ENCODE measurements around the gene AP1AR.
A peak's percentile ranks its signal among the peaks of the same experiment; 100 is the strongest.
"Not testable (repeated sequence)": the region's sequence is repeated elsewhere in the genome, so short reads cannot be mapped to it uniquely, and the experiment has no call there.

AP1AR gene, protein sequence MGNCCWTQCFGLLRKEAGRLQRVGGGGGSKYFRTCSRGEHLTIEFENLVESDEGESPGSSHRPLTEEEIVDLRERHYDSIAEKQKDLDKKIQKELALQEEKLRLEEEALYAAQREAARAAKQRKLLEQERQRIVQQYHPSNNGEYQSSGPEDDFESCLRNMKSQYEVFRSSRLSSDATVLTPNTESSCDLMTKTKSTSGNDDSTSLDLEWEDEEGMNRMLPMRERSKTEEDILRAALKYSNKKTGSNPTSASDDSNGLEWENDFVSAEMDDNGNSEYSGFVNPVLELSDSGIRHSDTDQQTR

DNA sequence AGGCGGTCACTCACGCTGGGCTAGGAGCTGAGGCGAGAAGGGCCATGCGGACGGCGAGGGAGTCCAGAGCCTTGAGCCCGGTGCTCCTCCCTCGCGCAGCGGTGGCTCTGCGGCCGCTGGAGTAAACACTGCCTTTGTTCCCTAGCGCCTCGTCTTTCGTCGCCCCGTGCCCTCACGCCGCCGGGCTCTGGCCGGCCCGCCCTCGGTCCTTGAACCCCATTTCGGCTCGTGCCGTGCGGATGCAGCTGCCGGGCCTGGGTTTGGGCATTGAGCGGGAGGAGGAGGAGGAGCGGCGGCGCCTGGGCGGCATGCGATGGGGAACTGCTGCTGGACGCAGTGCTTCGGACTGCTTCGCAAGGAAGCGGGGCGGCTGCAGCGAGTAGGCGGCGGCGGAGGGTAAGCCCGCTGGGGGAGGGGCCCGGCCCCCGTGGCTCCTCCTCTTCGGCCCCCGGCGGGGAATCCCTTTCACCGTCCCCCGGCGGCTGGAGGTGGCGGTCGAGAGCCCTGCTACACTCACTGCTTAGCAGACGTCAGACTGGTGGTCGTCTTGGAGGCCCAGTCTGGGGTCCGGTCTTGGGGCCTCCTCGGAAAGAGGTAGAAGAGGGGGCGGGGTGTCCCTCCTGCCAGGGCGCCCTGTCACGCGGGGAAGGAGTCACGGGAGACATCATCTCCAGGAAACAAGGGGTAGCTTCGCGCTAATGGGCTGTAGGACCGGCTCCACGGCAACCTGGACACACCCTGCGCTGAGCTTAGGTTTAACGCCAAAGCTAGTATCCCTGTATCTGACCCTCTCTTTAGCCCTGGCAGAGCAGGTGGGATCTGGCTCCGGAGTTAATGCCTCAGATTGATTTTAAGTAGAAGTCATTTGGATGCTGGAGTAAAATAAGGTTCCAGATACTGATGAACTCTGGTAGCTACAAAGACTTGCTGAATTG is at the start of gene AP1AR:
Gene AP1AR, plus strand, starts transcription at position 9 of the 935 bp plus-strand sequence. Its CDS starts 305 bp downstream, at position 314.
- DNase-seq: peak; percentile 94

- no peak for DNase-seq
Measured at GRCh38 chr4:112182604-112183003, 49.0 kb upstream of the AP1AR start.

DNA sequence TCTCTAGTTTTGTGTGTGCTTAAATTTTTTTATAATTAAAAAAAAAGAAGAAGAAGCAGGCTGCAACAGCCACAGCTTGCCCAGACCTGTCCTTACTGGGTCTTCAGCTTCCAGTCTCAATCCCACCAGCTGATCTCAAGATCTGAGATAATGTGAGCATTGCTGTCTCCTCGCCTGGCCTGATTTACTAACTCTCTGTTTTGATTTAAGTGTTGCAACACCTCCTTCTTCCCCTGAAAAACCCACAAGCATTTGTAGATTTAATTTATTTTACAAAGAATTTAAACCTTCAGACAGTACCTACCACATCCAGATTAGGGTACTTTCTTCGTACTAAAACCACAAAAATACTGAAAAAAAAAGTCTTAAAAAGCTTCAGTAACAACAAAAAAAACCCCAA is 48.3 kb upstream of the AP1AR start:
- no peak for DNase-seq

DNA sequence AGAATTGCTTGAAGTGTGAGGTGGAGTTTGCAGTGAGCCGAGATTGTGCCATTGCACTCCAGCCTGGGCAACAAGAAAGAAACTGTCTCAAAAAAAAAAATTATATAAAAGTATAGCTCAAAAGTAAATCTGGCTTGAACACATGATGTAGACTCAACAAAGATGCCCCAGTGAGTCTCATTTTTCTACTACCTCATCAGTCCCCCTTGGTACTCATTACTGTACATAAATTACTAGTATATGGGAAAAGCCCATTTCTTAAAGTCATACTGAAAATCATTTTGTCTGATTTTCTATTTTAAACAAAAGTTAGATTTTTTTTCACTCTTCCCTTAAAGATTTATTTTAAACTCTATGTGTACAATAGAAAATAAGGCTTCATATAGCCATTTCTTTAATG is 47.1 kb upstream of the AP1AR start:
- DNase-seq: no peak

DNA sequence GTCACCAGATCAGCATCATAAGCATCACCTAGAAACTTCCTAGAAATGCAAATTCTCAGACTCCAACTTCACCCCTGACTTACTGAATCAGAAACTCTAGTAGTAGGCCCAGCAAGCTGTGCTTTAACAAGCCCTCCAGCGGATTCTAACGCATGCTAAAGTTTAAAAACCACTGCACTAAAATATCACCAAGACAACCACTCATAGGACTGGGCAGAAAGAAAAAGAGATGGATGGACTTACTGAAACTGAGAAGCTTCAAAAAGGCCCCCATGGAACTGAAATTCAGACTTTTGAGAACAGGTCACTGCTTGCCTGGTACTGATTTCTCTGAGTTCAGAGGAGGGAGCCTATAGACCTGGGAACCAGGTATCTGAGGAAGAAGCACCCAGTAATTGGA is 46.3 kb upstream of the AP1AR start:
- DNase-seq: no peak

- no peak for DNase-seq
Measured at GRCh38 chr4:112185740-112186670, 45.6 kb upstream of the AP1AR start.

- no peak for DNase-seq
Measured at GRCh38 chr4:112189754-112190153, 41.8 kb upstream of the AP1AR start.

DNA sequence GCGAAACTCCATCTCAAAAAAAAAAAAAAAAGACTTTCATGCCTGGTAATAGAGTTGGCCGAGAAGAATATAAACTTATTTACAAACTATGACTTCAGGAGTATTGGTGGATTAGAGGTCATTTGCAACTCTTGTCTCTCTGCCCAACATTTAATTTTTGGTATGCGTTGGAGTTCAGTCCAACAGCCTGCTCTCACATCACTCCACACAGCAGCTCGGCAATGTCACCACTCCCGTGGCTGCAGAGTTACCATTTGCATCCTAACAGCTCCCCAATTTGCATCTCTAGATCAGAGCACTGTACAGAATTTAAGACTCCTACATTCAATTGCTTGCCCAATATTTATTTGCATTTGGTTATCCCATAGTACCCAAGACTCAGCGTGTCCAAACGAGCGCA is 40.9 kb upstream of the AP1AR start:
- no peak for DNase-seq

DNA sequence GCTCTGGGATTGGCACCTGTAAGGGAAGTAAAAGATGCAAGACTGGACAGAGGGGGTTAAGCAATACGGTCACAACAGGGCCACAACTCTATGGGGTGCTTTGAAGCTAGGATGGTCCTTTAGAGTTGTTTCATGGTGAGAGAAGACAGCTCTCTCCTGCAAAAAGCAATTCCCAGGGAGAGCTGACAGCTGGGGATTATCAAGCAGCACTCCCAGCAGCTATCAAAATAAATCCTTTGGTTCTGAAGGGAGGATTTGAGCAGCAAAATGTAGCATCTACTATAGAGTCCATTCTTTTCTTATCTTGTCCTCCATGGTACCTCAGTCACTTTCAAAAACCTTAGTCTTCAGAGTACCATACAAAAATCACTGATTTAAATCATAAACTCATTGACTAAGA is 35.1 kb upstream of the AP1AR start:
- no peak for DNase-seq

- DNase-seq: no peak
Measured at GRCh38 chr4:112199041-112199440, 32.5 kb upstream of the AP1AR start.

GRCh38 chr4:112201915-112202505 is 29.6 kb upstream of the AP1AR start:
- DNase-seq: no peak

DNA sequence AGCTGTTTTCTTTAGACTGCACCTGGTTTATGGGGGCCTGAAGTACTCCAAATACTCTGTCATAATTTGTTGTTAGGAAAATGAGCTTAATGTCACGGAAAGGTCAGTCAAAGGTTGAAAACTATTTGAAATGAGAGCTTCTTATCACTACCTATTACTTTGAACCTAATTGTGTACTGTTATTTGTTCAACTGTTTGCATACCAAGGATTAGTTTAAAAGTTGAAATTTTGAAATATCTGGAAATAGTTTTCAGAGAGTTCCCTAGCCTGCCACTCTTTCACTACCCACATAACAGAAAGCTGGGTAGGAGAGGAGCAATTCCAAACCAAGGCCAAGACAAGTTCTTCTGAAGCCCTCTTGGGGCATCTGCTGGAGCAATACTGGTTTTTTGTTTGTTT is 28.0 kb upstream of the AP1AR start:
- DNase-seq: no peak

- no peak for DNase-seq
Measured at GRCh38 chr4:112206431-112206830, 25.2 kb upstream of the AP1AR start.

DNA sequence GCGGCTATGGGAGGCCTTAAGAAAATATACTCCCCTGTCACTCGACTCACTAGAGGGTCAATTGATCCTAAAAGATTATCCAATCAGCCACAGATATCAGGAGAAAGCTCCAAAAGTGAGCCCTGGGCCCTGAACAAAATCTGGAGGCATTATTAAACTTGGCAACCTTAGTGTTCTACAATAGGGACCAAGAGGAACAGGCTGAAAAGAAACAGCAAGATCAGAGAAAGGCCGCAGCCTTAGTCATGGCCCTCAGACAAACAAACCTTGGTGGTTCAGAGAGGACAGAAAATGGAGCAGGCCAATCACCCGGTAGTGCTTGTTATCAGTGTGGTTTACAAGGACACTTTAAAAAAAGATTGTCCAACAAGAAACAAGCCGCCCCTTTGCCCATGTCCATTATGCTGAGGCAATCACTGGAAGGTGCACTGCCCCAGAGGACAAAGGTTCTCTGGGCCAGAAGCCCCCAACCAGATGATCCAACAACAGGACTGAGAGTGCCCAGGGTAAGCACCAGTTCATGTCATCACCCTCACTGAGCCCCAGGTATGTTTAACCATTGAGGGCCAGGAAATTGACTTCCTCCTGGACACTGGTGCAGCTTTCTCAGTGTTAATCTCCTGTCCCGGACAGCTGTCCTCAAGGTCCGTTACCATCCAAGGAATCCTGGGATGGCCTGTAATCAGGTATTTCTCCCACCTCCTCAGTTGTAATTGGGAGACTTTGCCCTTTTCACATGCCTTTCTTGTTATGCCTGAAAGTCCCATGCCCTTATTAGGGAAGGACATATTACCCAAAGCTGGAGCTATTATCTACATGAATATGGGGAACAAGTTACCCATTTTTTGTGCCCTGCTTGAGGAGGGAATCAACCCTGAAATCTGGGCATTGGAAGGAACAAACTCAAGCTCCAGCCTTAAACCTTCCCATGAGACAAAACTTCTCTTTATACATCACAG is 23.2 kb upstream of the AP1AR start:
- not testable (repeated sequence) for DNase-seq

GRCh38 chr4:112210777-112211176 is 20.8 kb upstream of the AP1AR start:
- no peak for DNase-seq

DNA sequence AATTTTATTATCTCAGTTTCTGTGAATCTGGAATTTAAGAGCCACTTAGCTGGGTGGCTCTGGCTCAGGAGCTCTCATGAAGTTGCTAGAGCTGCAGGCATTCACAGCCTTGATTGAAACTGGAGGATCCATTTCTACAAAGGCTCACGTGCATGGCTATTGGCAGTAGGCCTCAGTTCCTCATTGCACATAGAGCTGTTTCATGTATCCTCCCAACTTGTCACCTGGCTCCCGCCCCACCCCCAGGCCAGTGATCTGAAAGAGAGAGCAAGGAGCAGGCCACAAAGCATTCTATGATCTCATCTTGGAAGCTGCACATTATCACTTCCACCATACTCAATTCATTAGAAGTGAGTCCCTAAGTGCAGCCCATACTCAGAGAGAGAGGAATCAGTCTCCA is 18.5 kb upstream of the AP1AR start:
- DNase-seq: no peak

DNA sequence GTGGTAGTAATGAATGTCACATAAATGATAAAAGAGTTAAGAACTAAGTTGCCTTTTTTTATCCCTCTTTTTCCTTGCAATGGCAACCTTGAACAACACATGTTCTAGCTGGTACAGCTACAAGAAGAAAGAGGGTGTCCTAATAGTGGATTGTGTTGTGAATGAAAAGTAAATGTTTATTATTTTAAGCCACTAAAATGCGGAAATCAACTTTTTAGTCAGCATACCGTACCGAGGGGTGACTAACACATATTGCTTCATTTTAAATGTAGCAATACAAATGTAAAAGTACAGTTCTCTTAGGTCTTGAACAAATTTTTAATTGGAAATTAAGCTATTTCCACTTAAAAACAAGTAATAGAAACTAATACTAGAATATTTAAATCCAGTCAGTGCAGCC is 17.7 kb upstream of the AP1AR start:
- no peak for DNase-seq

GRCh38 chr4:112214390-112215264 is 17.0 kb upstream of the AP1AR start:
- no peak for DNase-seq

DNA sequence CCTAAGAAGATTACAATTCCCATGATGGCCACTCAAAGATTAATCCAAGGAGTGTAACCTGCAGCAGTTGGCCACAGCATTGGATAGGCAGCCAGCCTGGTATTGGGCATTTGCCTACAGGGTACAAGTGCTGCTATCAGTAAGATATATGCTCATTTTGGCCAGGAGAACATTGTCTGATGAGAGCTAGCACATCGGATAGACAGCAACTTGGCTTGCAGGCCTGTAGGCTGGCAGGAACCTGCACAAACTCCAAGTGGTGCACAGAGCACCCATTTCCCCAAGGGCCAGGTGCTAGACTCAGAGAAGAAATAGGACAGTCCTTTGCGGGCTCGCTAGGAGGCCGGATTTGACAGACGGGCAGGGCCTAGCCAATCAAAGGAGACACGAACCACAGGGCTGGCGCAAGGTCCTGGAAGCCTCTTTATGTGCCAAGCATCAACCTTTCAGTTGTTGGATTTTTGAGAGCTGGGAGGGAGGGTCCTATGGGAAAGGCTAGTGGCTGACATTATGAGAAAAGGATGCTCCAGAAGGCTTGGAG is 11.7 kb upstream of the AP1AR start:
- no peak for DNase-seq
